Neural crest cell (in vitro differentiated cells): ENCODE data around the gene DCST2. TPM values are rescaled to one million over a fixed set of nuclear protein-coding genes. Genes with fewer than 3 reads are reported as not detected.

Experiments used
- DNase-seq: peaks from one replicate; pipeline ENCODE4 v3.0.0; 2021; ENCODE audit warnings: low read depth, mixed read lengths, low spot score
- H3K27ac Mint-ChIP-seq: one replicate; pipeline ENCODE4 v1.8.0; 2021; ENCODE audit warnings: mild to moderate bottlenecking, mixed read lengths; ENCODE audit not compliant: unreplicated experiment
- H3K27me3 Mint-ChIP-seq: 2 replicates; pipeline ENCODE4 v1.8.0; 2021; ENCODE audit warnings: low read depth, mild to moderate bottlenecking, mixed read lengths
- H3K36me3 Mint-ChIP-seq: 2 replicates; pipeline ENCODE4 v1.8.0; 2021; ENCODE audit warnings: low read depth, mild to moderate bottlenecking, mixed read lengths
- H3K4me1 Mint-ChIP-seq: 2 replicates; pipeline ENCODE4 v1.8.0; 2021; ENCODE audit warnings: mixed read lengths
- H3K4me3 Mint-ChIP-seq: one replicate; pipeline ENCODE4 v1.8.0; 2021; ENCODE audit warnings: mild to moderate bottlenecking, mixed read lengths
- H3K9me3 Mint-ChIP-seq: 2 replicates; pipeline ENCODE4 v1.8.0; 2021; ENCODE audit warnings: mixed read lengths
- CTCF ChIP-seq: fragments of 200-600 bp; sonication (generic); conservative IDR thresholded peaks from 2 replicates; pipeline ENCODE4 v1.5.0; 2021; ENCODE audit warnings: antibody characterized with exemption, mild to moderate bottlenecking
- total RNA-seq: library from RNA; stranded (reverse); gene quantifications from 2 replicates; pipeline ENCODE4 v1.2.1, GENCODE V29; 2021

DCST2 gene
- total RNA-seq, 1 donor from 2014 or later = 1.3 TPM

- Mint-ChIP-seq H3K27ac (no peak overlapping the region), H3K4me1 (peaks cover 15% of the 10 kb centered on the region), H3K36me3 (no peaks in the 10 kb centered on the region), H3K27me3 (no peaks in the 10 kb centered on the region), H3K9me3 (no peaks in the 10 kb centered on the region), H3K4me3 (no peak overlapping the region)
- no peak for TF ChIP-seq CTCF
- no peak for DNase-seq
Observed at GRCh38 chr1:155011004-155011416, 22.6 kb downstream of the DCST2 start.

- Mint-ChIP-seq H3K4me3 (no peak overlapping the region), H3K4me1 (peaks cover 15% of the 10 kb centered on the region), H3K27me3 (no peaks in the 10 kb centered on the region), H3K36me3 (no peaks in the 10 kb centered on the region), H3K27ac (no peak overlapping the region), H3K9me3 (no peaks in the 10 kb centered on the region)
- TF ChIP-seq CTCF = no peak
- DNase-seq = no peak
Observed at GRCh38 chr1:155010211-155010918, 23.2 kb downstream of the DCST2 start.

DNA sequence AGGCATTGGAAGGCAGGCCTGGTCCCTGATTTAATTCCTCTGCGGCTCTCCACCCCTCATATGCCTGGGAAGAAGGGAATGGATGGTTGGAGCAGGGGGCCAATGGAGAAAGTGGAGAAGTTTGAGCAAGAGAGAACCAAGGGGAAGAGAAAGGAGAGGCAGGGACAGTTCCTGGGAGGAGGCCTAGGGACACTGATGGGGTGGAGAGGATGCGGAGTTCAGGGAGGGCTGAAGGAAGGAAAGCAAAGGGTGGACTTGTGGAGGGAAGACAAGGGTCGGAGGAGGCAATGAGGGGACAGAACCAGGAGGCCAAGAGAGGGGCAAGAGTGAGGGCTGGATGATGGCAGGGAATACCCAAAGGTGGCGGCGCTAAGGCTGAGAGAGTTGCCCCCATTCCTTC lies 23.8 kb downstream of the DCST2 start:
- Mint-ChIP-seq H3K36me3 (no peaks in the 10 kb centered on the region), H3K4me3 (no peak overlapping the region), H3K27me3 (no peaks in the 10 kb centered on the region), H3K27ac (no peak overlapping the region), H3K4me1 (peaks cover 15% of the 10 kb centered on the region), H3K9me3 (no peaks in the 10 kb centered on the region)
- no peak for TF ChIP-seq CTCF
- no peak for DNase-seq

- no peak overlapping the region for H3K4me3 Mint-ChIP-seq
- peaks cover 18% of the 10 kb centered on the region for H3K4me1 Mint-ChIP-seq
- no peaks in the 10 kb centered on the region for H3K27me3 Mint-ChIP-seq
- H3K9me3 Mint-ChIP-seq = no peaks in the 10 kb centered on the region
- no peak for DNase-seq
- no peak overlapping the region for H3K27ac Mint-ChIP-seq
- H3K36me3 Mint-ChIP-seq = no peaks in the 10 kb centered on the region
- no peak for TF ChIP-seq CTCF
Observed at GRCh38 chr1:155009221-155009711, 24.3 kb downstream of the DCST2 start.

- TF ChIP-seq CTCF = no peak
- Mint-ChIP-seq H3K36me3 (no peaks in the 10 kb centered on the region), H3K4me3 (no peak overlapping the region), H3K27me3 (no peaks in the 10 kb centered on the region), H3K4me1 (peaks cover 26% of the 10 kb centered on the region), H3K27ac (no peak overlapping the region), H3K9me3 (no peaks in the 10 kb centered on the region)
- DNase-seq = no peak
Observed at GRCh38 chr1:155008015-155008941, 25.3 kb downstream of the DCST2 start.
